H1 (cell line): ENCODE results near the gene POLG. TPM values are rescaled to one million over a fixed set of nuclear protein-coding genes. Genes with fewer than 3 reads are reported as not detected.
A peak's percentile ranks its signal among the peaks of the same experiment; 100 is the strongest.

Experiments
- ASH2L ChIP-seq: fragments of 200-600, 300-600 bp; sonication (generic); IDR thresholded peaks from one replicate; pipeline ENCODE4 v1.7.1; 2017; ENCODE audit warnings: low read length
- KDM5A ChIP-seq: fragments of 200-600 bp; IDR thresholded peaks from 2 replicates; pipeline ENCODE4 v1.7.1; 2012; ENCODE audit warnings: mild to moderate bottlenecking, low read length, inconsistent platforms, mixed read lengths
- POLR2A ChIP-seq, 2 experiments: IDR thresholded peaks; 1 replicate in 1 of 2; 2 replicates in 1 of 2; pipeline ENCODE4 v1.6.1; 2011; ENCODE audit warnings: low read depth in 2 of 2, low read length in 2 of 2, mild to moderate bottlenecking in 2 of 2; ENCODE audit errors: control extremely low read depth in 1 of 2
- RAD21 ChIP-seq, 2 experiments: IDR thresholded peaks in 1 of 2; conservative IDR thresholded peaks in 1 of 2; 2 replicates each; pipeline ENCODE4 v1.6.1; 2011; ENCODE audit warnings: low read depth in 2 of 2, low read length in 2 of 2, improper control_type of control experiment in 1 of 2, inconsistent platforms in 1 of 2, mild to moderate bottlenecking in 1 of 2, moderate library complexity in 1 of 2
- polyA plus RNA-seq, 7 experiments: library from polyadenylated mRNA; depleted of rRNA in 3 of 7; stranded (reverse) in 5 of 7; unstranded in 2 of 7; fragments of >200 nt in 5 of 7; fragments of 200-250 nt in 2 of 7; gene quantifications; 1 replicate in 5 of 7; 2 replicates in 1 of 7; 4 replicates in 1 of 7; pipeline versions ENCODE4 v1.2.1 to v1.2.3, GENCODE V29; 2011 to 2013; ENCODE audit warnings: missing spikeins in 2 of 7, mixed read lengths in 2 of 7
- total RNA-seq: library from RNA; stranded (reverse); fragmentation: NEBNext Ultra II Directional; extraction: Animal tissue kit (Norgen Biotek cat#: 25700); gene quantifications from 2 replicates; pipeline ENCODE4 v1.2.1, GENCODE V29; 2021

Gene POLG
- total and polyA plus RNA-seq, 2 of the 8 experiments (the other 6 are each of a cell fraction or from before 2014, with no cell fraction given), result 14.8 to 52.3 TPM

GRCh38 chr15:89361451-89362202 is 27.0 kb upstream of the POLG start (continued):
- peak in 1 of 2 experiments; percentile 19; a peak in 1 of 4 replicates for TF ChIP-seq RAD21 (IDR thresholded peaks at IDR 0.05 in 1 of 2, conservative IDR thresholded peaks at IDR 0.05 in 1 of 2; ENCODE audit: low read depth in 2 of 2, low read length in 2 of 2)
- no peak for TF ChIP-seq ASH2L
- no peak for TF ChIP-seq KDM5A
- no peak for TF ChIP-seq POLR2A (IDR thresholded peaks at IDR 0.05; ENCODE audit: control extremely low read depth in 1 of 2, low read depth in 2 of 2, low read length in 2 of 2)
